Activated CD8-positive, alpha-beta memory T cell treated with anti-CD3 and anti-CD28 coated beads for 48 hours (primary cell): Measurements from ENCODE around the gene RNF224.

Source experiments
- DNase-seq, 3 experiments: peaks; one replicate each; pipeline ENCODE4 v3.0.0-alpha.2; 2020; ENCODE audit warnings: low read depth in 2 of 3, low spot score in 2 of 3

The RNF224 gene

DNA sequence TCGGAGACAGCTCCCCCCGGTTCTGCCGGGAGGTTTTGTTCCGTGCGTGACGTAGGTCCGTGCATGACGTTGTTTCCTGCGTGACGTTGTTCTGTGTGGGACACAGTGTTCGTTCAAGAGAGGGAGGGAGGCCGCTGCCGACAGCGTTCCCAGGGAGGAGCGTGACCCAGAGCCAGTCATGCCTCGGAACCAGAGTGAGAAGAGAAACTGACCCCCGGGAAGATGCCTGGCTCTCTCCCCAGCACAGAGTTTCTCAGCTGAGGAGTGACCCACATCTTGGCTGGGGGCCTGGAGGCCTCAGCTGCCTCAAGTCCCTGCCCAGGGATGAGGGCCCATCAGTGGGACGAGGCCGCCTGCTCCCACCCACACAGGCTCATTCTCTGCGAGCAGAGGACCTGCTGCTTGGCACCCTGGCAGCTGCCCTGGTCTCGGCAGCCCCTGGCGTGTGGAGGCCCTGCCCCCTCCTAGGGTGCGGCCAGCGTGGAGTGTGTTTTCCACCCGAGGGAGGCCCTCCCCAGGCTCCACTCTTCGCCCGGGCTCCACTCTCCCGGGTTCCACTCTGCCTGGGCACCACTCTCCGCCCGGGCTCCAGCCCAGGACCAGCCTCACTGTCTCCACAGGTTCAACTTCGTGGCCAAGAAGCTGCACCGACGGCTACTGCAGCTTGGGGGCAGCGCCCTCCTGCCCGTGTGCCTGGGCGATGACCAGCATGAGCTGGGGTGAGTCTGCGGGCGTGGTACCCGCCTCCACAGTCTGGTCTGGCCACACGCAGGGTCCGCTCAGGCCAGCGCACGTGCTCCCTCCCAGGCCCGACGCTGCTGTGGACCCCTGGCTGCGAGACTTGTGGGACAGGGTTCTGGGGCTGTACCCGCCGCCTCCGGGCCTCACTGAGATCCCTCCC is 13.9 kb upstream of the RNF224 start:
- DNase-seq, result no peak

DNA sequence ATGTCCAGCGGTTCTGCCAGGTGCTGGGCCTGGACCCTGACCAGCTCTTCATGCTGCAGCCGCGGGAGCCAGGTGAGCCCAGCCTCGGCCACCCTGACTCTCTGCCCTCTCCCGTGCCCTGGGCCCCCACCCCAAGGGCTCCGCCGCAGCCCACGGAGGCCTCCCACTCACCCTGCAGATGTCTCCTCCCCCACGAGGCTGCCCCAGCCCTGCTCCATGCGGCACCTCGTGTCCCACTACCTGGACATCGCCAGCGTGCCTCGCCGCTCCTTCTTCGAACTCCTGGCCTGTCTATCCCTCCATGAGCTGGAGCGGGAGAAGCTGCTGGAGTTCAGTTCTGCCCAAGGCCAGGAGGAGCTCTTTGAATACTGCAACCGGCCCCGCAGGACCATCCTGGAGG is 12.7 kb upstream of the RNF224 start:
- no peak for DNase-seq

DNA sequence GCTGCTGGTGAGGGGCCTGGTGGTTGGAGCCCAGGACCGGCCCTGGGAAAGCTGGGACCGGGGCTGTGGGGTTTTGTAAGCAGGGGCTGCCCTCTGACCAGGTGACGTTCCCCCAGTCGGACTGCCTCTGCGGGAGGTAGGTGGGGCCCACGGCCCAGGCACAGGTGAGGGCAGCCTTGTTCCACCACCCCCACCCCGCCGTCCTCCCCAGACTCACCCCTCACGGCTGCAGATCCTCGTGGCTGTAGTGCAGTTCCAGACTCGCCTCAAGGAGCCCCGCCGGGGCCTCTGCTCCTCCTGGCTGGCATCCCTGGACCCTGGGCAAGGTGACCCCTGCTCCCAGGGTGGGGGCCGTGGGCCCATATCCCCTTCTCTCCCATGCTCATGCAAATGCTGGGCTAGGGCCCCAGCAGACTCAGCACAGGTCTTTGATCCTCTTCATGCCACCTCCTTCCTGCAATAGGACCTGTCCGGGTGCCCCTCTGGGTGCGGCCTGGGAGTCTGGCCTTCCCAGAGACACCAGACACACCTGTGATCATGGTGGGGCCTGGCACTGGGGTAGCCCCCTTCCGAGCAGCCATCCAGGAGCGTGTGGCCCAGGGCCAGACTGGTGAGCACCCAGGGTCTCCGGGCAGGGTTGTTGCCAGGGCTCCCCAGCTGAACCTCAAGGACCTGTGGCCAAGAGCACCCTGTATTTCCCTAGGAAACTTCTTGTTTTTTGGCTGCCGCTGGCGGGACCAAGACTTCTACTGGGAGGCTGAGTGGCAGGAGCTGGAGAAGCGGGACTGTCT is 11.9 kb upstream of the RNF224 start:
- DNase-seq, result no peak

DNA sequence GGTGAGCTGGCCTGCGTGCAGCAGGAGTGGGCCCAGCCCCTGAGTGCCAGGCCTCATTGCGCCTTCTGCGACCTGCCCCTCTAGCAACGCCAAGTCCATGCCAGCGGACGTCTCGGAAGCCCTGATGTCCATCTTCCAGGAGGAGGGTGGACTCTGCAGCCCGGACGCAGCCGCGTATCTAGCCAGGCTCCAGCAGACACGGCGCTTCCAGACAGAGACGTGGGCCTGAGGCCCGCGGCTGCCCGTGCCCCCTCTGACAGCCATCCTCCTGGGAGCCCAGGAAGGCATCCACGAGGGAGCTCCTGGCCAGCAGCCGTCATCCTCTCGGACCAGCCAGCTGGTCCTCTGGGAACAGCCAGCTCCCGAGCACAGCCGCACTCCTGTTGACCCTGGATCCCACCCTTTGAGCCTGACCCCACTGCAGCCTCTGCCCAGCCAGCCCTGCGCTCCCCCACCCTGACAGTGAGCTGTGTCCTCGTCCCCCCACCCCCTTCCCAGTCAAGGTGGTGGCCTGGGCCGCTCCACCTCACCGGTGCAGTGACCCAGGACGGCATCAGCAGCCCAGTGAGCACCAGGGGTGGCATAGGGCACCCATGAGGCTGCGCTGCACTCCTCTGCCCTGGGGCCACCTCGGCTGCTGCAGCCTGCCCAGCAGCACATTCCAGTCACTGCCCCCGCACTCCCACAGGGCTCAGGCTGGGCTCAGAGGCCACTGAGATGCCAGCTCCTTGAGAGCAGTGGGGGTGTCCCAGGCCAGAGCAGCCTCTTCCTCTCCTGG is 10.9 kb upstream of the RNF224 start:
- DNase-seq, result no peak

DNA sequence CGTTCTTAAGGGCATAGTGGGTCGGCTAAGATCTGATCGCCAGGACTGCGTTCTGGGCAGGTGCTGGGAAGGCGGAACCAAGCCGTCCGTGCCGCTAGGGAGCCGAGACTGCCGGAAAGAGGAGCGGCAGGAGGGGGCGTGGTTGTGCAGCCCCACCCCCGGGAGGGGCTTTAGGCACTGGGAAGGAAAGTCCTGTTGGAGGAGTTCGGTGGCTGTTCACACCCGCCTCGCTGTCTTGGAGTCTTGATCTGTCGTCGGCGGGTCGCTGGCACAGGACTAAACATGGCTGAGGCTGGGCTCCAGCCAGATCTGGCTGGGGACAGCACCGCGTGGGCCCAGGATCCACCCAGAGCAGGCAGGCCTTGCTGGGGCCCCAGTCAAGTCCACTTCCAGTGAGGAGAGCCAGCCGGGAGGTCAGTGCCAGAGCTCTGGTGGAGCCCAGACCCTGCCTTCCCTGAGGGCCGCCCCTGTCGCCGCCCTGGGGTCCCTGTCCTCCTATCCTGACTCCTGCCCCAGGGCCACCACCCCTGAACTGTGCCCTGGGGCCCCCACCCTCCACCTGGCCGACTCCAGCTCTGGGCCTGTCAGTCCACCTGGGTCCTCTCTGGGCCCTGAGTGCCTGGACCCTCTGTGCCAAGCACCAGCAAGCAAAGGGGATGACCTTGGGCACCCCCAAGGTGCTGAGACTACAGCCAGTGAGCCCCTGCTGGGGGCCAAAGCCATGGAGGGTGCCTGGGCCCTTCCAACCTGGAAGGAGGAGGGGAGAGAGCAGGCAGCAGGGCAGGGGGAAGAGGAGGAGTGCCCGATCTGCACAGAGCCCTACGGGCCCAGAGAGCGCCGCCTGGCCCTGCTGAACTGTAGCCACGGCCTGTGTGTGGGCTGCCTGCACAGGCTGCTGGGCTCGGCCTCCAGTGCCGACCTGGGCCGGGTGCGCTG is 9.8 kb upstream of the RNF224 start:
- DNase-seq, result no peak

DNA sequence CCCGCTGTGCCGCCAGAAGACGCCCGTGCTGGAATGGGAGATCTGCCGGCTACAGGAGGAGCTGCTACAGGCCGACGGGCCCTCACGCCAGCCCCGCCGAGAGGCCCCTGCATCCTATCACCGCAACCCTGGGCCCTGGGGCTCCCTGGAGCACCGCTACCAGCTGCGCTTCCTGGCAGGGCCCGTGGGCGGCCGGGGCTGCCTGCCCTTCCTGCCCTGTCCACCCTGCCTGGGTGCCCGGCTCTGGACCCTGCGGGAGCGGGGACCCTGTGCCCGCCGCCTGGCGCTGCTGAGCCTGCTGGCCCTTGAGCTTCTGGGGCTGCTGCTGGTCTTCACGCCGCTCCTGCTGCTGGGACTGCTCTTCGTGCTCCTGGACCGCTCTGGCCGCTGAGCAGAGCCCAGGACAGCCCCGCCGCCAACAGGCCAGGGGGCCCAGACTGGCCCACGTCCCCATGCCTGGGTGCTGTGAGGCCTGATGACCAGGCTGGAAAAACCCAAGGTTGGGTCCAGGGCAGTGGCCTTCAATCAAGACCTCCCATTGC is 9.0 kb upstream of the RNF224 start:
- no peak for DNase-seq

DNA sequence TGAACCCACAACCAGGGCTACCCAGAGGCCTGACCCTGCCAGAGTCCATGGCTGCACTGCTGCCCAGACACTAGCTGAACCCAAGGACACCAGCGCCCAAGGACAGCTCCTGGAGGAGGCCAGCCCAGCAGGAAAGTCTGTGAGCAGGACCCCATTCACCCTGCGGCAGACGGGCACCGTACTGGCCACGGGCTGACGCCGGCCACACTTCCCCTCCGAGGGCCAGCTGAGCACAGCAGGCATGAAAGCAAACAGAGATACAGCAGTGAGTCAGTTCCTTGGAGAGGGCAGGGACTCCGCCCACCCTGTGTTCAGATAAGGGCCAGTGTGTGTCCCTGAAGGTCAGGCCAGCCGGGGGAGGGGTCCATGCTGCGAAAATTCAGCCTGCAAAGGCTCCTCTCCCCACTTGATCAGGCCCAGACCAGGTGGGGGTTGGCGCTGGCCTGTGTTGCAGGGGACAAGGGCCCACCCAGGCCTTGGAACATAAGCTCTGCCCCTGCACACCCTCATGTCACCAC is 8.5 kb upstream of the RNF224 start:
- no peak for DNase-seq

DNA sequence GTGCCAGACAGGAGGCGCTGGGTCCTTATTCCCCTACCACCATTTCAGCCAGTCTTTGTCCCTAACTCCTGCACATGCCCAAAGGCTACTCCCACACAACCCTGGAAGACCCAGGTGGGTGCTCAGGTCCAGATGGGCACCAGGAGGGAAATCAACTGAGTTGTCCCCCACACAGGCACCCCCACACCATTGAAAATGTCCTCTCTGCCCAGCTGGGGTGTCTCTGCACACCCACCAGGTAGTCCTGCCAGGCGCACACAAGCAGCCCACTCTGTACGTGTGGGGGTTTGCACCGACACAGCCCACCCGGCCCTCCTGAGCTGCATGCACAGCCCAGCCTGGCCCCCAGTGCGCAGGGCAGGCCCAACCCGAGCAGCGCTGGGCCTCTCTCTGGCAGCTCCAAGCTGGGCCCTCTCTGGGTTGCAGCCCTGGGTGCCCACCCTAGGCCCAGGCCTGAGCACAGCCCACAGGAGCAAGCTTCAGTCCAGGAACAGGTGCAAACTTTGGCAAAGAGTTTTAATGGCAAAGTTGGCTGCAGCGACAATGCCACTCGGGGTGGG is 7.5 kb upstream of the RNF224 start:
- no peak for DNase-seq

DNA sequence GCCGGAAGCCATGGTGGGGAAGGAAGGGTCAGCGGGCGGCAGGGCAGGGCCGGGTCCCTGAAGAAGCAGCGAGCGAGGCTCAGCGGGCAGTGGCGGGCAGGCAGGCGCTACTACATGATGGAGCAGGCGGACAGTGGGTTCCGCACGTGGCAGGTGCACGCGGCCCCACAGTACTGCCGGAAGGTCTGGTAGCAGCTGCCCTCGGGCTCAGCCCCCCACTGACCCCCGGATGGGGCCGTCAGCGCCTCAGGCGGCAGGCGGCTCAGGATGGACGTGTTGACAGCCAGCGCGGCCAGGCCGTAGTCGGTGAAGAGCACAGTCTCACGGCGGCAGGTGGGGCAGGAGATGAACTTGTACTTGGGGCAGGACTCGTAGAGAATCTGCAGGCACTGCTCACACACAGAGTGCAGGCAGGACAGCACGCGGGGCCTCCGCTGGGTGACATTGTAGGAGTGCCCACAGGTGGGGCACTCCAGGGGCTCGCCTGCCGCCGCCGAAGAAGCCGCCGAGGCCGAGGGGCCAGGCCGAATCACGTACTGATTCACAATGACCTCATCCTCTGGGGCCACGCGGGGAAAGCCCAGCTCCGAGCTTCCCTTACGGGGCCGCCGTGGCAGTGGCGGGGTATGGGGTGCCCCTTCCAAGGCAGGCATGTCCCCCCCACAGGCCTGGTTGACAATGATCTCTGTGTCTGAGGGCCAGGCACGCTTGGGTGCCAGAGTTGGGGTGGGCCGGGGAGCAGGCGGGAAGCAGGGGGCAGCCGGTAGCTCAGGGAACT is 6.8 kb upstream of the RNF224 start:
- DNase-seq, result no peak

DNA sequence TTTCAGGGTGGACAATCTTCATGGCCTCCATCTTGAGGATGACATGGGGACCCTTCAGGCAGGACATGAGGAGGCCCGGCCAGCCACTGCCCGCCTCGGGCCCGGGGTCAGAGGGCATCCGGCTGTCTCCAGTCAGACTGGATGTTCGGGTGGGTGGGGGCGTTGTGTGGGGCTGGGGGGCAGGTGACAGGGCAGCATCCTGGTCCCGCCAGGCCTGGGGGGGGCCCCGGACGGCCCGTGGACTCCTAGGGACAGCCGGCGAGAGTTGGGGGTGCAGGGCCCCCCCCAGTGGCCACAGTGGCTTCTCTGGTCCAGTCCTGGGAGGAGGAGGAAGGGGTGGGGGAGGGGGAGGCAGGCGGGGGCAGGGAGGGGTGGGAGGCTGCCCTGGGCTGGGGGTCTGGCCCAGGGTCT is 6.2 kb upstream of the RNF224 start:
- no peak for DNase-seq

DNA sequence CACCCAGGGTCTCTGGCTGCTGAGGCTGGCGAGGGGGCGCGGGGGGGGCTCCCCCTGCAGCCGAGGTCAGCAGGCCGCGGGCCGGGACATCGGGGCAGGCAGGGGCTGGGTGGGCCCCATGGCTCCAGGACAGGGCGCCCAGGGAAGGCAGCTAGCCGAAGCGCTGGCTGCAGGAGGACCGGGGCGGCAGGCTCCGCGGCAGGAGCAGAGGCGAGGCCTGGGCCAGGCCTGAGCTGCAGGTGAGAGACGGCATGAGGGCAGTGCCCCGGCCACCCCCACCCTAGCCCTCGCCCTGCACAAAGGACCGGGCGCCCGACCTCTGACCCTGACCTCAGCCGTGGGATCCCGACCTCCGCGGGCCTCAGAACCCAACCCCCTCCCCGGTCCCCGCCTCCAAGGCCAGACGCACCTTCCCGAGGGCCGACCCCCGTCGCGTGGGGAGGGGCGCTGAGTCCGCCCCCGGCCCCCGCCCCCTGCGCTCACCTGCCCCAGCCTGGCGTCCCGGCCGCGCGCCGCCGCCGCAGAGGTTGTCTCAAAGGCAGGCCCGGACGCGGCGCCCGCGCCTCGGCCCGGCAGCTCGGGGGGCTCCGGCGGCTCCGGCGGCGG is 5.7 kb upstream of the RNF224 start:
- no peak for DNase-seq

DNA sequence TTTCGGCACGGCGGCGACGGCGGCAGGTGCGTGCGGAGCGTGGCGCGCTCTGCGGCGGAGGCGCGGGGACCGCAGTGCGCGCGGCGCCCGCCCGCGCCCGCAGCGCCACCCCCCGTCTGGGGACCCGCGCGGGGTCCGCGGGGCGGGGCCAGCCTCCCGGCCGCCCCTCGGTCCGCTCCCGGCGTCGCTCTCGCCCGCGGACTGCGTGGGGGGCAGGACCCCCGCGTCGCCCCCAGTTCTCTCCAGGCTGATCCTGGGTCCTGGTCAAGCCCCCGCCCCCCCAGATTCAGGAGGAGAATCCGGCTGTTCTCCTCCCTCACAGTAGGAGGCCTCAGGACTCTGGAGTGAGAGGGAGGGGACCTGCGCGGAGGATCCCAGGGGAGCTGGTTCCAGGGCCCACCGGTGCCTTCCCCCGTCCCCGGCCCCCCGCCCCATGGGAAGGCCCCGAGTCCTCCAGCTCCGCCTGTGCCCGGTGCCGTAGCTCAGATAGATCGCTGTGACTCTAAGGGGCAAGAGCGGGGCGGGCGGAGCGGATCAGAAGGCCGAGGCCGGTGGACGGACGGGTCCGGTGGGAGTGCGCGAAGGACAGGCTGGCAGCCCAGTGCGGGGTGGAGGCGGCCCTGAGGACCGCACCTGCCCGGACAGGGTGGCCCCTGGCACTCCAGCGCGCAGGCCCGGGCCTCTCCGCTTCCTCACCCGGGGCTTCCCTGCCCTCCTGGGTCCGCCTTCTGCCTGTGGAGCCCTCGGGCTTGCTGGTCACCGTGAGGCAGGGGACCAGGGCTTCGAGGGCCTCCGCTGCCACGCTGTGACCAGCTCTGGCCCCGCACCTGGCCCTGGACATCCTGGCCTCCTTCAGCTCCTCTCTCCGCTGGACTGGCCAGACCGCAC is 4.9 kb upstream of the RNF224 start, which contains the start of gene RNF208:
TSS of gene RNF208 (minus strand) at position 51 of the 888 bp plus-strand sequence. CDS start 1,028 bp downstream, outside the sequence.
- no peak for DNase-seq

DNA sequence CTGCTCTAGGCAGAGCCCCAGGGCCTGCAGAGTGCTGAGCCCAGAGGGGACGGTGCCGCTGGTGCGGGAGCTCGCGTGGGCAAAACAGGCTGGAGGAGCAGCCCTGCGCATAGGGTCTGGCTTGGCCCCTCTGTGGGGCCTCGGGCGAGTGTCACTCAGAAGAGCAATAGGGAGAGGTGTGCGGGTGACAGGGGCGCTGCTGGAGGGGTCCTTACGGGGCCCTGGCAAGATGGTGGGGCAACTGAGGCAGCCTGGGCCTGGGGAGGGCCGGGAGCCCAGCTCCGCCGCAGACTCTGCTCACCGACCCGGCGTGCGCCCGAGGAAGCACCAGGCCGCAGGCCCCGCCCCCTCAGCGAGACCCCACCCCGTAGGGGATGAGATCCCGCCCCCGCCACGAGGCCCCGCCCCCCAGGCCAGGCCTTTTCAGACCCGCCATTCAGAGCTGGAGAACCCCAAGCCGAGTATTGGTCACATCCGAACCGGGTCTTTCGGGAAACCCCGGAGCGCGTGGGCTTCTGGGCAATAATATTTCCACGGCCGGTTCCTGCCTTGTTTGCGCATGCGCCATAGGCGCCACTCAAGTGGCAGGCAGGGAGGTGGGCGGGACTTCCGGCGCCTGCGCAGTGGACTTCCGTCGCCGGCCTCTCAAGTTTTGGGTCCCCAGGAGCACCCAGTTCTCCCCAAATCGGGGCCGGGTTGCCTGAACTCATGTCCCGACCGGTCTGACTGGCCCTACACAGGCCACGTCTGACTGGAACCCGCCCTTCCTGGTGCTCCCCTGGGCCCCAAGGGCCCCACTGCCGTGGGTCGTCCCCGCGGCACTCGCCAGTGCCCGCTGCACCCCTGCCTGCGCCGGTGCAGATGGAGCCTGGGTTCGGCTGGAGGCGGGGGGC is 4.0 kb upstream of the RNF224 start:
- peak; percentile 97 to 99 (median 99) for DNase-seq

DNA sequence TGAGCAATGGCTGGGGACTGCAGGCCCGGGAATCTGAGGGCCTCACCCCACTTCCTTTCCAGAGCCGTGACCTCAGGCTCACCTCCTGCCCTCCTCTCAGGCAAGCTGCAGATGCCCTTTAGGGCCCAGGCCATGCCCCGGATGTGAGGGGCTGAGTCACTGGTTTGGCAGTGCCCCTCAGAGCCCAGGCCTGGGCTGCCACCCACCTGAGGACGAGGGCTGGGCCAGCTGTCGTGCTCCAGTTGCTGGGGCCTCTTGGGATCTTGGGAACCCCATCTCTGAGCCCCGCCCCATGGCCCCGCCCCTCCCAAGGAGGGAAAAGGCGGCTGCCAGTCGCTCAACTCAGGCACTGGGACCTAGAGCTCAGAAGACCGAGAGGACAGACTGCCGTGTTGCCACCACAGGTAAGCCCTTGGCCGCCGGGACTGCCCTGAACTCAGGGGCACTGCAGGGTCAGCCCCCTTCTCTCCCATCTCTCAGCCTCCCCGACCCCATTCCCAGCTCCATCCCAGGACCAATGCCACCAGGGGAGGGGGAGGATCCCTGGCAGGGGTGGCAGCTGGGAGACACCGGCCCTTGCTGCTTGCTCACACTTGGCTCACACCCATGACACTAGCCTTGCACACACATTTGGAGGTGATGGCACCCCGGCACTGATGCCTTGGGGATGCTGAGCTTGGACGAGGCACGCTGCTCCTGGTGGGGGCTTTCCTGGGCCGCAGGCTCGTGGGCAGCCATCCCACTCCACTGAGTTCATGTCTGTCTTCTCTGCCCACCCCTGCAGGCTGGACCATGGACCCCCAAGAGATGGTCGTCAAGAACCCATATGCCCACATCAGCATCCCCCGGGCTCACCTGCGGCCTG is 2.2 kb upstream of the RNF224 start, which contains the start of gene CYSRT1:
TSS of gene CYSRT1 (plus strand) at position 345 of the 865 bp plus-strand sequence. CDS start at position 793, 448 bp downstream.
- DNase-seq, result no peak

DNA sequence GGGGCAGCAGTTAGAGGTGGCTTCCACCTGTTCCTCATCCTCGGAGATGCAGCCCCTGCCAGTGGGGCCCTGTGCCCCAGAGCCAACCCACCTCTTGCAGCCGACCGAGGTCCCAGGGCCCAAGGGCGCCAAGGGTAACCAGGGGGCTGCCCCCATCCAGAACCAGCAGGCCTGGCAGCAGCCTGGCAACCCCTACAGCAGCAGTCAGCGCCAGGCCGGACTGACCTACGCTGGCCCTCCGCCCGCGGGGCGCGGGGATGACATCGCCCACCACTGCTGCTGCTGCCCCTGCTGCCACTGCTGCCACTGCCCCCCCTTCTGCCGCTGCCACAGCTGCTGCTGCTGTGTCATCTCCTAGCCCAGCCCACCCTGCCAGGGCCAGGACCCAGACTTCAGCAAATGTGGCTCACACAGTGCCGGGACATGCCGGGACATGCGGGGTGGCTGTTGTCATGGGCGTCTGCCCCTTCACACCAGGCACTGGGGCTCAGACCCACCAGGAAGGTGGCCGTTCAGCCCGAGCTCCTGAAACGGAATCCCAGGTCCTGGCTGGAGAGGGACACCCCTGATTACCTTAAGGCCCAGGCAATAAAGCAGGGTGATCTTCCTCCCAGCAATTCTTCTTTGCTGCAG is 1.5 kb upstream of the RNF224 start:
- no peak for DNase-seq
